ENCODE data around the gene INAVA.
"Not testable (repeated sequence)": the region's sequence is repeated elsewhere in the genome, so short reads cannot be mapped to it uniquely, and the experiment has no call there.

Gene INAVA

GRCh38 chr1:200963888-200964287, 69.2 kb downstream of the INAVA start:
- not testable (repeated sequence) for DNase-seq (ENCODE audit: low read depth)

Measured in stimulated activated CD4-positive, alpha-beta T cell treated with anti-CD3 and anti-CD28 coated beads, Interleukin-2, amount 100 ng/mL, for 4 hours (primary cell).